HG02852 (cell line): ENCODE data around the gene ACAP3.

ENCODE experiments used
- ATAC-seq: cut with Tn5 transposase; IDR thresholded peaks from one replicate; pipeline ENCODE4 v1.9.1; 2021; ENCODE audit warnings: mild to moderate bottlenecking, moderate library complexity; ENCODE audit not compliant: unreplicated experiment

Gene ACAP3

DNA sequence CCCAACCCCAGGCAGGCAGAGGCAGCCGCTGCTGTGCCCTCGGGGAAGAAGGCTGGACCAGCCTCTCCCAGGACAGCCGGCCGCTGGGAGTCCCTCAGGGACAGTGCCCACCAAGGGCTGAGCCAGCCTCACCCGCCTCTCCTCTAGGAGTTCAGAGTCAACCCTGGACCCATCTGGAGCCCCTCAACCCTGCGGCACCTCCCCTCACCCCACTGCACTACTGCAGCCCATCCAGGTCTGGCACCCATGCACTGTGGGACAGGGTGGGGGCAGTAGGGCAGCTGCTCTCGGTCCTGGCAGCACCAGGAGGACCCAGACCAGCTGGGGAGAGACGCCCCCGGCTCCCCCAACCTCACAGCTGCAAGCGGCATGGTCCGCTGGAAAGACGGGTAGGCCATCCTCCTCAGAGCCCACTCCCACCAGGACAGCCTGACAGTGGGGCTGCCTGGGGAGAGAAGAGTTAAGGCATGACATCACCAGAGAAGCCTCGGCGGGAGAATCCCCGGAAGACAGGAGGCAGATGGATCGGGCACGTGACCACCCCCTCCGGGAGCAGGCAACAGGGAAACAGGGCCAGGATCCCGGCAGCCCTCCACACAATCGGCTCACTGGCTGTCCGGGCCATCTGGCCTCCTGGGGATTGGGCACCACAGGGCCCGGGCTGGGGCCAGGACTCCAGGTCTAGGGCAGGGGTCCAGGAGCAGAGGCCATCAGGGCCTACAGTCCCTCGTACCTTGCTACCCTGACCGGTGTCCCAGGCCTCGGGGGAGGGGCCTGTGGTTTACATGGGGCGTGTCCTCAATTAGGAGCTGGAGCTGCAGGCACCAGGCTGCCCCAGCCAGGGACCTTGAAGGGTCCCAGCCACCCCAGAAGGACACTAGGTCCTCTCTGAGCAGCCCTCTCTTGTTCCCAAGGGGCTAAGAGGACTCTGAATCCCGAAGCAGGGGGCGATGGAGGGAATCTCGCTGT, 3.1 kb downstream of the ACAP3 start:
- no peak for ATAC-seq

DNA sequence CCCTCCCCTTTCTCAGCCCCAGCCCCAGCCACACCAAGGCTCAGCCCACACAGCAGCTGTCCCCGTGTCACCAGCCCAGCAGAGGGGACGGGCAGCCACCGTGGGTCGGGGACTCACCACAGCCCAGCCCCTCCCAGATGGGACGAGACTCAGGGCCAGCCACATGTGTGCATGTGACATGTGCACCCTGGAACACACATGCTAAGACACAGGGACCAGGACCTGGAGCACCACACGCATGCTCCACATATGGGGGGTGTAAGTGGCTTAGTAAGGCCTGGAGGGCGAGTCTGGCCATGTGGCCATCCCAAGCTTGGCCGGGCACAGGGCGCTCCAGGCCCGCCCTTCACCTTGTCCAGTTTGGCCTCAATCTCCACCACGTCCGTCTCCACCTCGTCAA, 4.0 kb downstream of the ACAP3 start:
- no peak for ATAC-seq

- ATAC-seq = no peak
Observed at GRCh38 chr1:1302951-1303509, 4.7 kb downstream of the ACAP3 start.

DNA sequence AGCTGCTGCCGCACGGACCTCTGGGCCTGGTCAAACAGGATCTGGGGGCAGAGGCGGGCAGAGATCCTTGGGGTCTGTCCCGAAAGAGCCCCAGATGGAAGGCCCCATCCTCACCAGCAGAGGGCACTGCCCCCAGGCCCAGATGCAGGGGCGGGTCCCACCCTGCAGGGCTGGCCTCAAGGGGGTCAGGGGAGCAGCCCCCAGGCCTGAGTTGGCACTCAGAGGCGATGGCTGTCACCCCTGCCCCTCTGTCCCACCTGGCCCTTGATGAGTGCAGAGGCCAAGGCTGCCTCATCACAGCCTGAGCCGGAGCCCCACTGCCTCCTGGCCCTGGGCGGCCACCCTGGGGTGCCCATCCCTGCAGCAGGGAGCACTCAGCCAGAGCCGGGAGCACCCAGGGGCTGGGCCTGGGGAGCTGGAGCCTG, 5.7 kb downstream of the ACAP3 start:
- no peak for ATAC-seq

DNA sequence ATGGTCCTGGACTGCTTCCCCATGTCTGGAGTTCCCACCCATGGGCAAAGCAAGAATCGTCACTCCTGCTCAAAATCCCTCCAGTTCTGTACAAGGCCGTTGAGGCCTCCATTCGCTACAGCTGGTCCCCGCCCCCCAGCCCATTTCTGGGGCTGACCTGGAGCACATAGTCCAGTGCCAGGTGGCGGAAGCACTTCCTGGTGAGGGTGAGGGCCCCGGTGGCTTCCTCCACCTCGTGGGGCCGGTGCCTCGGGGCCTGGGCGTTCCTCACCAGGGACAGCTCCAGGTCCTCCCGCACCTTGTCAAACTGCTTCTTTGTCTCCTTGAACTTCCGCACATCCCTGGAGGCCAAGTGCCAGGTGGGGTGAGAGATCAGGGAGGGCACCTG, 7.4 kb downstream of the ACAP3 start:
- ATAC-seq = no peak

- ATAC-seq = no peak
Observed at GRCh38 chr1:1299686-1300351, 7.9 kb downstream of the ACAP3 start.

DNA sequence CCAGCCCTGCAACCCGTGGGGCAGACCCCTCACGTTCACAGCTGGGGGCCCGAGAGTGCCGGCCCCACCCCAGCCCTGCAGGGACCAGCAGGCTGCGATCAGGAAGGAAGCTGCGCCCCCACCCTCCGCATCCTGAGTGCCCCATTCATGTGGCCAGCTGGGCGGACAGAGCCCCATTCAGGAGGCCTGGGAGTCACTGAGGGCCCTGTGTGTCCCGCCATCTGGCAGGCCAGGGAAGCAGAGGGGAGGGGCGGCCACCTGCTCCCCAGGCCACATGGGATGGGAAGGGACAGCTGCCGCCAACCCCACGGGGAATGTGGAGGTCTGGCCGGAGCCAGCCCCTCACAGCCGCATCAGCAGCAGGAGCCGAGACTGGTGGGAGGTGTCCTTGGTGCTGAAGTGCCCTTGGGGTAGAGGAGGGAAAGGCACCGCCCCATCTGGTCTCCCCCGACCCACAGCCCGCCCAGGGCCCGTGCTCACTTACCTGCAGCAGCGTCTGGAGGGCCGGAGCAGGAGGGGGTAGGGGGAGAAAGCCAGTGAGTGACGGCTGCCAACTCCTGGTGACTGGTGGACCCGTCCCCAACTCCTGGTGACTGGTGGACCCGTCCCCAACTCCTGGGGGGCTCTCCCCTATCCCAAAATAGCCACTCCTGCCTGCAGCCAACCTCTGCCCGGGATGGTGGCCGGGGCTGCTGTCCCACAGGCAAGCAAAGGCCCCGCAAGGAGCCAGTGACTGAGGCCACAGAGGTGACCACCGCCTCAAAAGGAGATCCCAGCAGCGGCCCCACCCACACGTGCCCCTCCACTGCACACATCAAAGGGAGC, 8.7 kb downstream of the ACAP3 start:
- ATAC-seq = no peak

DNA sequence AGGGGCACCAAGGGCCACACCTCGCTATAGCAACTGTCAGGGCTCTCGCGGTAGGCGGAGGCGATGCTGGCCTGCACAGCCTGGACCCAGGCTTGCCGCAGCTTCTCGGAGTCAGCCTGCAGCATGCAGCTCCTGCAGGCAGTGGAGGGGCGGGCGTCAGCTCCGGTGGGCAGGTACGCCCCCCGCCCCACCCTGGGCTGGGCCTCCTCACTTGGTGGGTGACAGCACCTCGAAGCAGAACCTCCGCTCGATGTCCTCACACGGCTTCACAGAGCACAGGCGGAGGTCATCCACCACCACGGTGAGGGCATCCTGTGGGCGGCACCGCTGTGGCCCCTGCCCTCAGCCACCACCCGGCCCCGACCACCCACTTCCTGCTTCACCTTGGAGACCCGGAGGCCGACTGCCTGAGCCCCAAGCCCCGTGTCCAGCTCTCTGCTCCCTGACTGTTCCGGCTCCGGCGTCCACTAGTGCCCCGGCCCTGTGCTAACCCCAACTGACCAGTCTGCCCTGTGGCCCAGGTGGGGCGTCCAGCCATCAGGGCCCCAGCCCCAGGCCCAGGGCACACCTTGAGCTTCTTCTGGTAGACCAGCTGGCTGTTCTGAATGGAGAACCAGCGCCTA, 9.8 kb downstream of the ACAP3 start:
- no peak for ATAC-seq

DNA sequence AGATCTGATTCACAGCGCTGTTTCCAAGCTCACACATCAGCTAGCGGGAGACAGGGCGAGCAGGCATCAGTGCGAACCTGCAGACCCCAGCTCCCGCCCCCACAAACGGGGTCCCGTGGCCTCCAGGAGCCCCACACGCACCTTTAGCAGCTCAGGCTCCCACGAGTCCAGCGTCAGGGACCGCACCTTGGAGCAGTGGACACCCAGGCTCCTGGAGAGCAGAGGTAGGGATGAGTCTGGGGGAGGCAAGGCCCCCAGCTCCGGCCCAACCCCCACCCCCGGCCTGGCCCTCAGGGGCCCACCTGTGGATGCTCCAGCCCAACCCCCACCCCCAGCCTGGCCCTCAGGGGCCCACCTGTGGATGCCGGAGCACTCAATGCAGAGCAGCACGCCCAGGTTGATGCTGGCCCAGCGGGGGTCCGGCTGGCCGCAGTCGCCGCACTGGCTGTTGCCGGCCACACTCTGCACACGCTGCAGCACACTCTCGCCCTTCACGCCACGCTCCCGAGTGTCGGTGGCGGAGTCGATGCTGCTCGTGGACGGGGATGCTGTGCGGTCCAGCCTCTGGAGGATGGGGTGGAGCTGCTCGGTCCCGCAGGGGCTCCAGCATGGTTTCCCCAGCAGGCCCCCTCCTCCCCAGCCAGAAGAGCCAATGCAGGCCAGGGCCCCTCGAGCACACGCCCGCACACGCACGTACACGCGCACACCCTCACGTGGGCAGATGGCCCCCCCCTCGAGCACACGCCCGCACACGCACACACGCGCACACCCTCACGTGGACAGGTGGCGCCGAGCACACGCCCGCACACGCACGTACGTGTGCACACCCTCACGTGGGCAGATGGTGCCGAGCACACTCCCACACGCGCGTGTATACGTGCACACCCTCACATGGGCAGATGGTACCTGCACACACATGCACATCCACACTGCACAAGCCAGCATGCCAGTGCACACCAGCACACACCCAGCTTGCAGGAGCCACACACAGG, 11.4 kb downstream of the ACAP3 start:
- ATAC-seq = no peak

DNA sequence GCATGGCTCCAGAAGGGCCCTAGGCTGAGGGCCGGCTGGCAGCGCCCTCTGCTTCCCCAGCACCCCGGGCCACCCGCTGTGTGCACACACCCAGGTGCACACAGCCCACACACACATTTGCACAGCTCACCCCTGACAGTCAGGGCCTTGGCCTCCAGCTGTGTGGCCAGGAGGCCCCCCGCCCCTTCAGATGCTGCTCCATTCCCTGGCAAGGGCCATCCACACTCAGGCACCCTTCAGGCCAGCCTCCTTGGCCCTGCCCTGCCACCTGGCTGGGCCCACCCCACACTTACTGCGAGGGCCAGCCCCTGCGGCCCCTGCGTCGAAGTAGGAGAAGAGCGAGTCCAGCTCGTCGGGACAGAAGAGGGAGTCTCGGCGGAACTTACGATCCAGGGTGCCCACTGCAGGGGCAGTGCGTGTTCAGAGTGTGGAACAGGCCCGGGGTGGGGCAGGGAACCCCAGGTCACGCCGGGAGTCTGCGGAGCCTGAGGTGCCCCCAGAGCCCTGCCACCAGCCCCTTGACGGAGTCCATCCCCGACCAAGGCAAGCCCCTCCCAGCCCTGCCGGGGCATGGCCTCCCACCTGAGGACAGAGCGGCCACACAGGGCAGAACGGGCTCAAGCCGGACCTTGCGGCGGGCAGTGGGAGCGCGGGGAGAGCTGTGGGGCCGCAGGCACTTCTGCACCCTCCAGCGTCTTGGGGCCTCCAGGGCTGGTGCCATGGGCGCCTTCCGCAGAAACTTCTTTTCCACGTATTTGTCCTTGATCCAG, 12.4 kb downstream of the ACAP3 start:
- no peak for ATAC-seq

DNA sequence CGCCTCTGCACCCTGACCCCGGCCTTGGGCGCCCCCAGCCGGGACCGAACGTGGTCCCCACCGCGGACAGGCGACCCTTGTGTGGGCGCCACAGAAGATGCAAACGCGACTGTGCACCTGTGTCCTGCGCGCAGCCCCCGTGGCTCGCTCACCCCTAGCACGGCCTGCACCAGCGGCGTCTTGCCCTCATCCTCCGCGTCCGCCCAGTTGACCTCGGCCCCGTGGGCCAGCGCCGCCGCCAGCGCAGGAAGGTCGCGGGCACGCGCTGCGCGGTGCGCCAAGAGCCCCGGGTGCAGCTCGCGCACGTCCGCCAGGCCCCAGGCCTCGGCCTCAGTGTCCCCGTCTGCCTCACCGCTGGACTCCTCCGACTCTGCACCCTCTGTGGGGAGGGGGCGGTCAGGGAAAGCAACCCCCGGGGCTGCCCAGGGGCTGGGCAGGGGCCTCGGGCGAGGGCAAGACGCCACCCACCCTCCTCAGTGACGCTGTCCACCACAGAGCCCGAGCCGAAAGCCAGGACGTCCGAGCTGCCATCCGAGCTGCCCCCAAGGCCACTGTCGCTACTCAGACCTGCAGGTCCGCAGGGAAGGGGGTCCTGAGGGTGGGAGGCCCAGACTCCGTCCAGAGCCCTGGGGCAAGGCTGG, 13.4 kb downstream of the ACAP3 start:
- ATAC-seq = no peak

- no peak for ATAC-seq
Observed at GRCh38 chr1:1293263-1294249, 14.2 kb downstream of the ACAP3 start.

DNA sequence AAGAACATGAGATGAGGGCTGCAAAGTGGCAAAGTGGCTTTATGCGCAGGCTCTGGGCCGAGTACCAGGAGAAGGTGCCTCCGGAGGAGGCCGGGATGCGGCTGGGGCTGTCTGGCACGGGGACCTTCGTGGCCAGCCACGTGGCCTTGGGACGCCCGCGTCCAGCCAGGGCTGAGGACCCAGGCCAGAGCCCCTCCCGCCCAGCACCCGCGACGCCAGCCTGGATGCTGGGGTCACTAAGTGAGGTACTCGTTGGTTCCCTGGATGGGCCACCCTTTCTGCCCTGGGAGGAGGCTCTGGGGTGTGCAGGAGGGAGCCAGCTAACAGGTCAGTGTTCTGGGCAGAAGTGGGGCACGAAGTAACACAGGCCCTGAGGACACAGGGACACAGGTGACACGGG, 14.9 kb downstream of the ACAP3 start:
- ATAC-seq = no peak

GRCh38 chr1:1292442-1292779, 15.3 kb downstream of the ACAP3 start:
- no peak for ATAC-seq

DNA sequence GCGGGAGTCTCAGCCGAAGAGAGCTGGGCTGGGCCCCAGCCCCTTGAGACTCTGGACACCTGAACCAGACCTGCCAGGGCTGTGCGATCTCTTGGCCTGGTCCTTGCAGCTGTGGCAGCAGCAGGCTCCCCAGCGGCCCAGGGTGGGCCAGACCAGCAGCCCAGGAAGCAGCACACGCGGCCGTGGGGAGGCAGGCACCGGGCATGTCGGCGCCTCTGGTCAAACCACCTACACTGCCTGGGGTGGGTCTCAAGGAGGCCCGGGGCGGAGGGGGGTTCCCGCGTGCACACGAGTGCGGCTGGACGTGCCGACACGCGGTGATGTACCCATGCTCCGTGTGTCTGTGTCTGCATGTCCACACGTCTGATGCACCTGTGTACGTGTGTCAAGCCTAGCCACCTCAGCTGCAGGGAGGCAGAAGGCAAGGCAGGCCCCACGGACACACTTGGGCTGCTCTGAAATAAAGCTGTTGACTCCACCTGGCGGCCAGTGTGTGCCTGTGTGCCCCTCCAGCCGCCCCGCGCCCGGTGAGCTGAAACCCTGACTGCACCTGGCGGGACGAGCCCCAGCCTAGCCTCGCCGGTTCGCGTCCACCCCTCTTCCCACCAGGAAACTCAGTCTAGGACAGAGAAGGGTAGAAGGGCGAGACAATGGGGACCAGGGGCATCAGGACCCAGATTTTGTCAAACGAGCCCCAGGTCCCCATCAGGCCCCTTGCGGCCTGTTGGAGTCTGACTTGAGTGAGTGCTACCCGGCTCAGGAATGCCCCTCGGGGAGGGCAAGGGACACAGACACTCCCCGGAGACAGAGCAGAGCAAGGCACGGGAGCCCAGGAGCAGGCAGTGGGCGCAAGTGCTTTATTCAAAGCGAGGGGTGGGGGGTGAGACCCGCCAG, 15.9 kb downstream of the ACAP3 start:
- ATAC-seq = no peak

DNA sequence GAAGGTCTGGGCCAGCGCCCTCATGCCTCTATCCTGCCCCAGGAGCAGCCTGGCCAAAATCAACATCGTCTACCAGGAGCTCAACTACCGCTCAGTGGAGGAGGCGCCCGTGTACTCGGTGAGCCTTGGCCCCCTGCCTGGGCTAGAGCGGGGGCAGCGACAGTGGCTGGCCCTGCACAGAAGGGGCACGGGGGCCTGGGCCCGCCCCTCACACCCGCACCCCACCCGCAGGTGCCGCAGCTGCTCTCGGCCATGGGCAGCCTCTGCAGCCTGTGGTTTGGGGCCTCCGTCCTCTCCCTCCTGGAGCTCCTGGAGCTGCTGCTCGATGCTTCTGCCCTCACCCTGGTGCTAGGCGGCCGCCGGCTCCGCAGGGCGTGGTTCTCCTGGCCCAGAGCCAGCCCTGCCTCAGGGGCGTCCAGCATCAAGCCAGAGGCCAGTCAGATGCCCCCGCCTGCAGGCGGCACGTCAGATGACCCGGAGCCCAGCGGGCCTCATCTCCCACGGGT, 16.7 kb downstream of the ACAP3 start:
- no peak for ATAC-seq
